ENCODE data around the gene LHFPL3. TPM values are rescaled to one million over a fixed set of nuclear protein-coding genes. Genes with fewer than 3 reads are reported as not detected.

LHFPL3 gene
- total RNA-seq, 2 experiments from 2014 or later = not detected

- no peak for DNase-seq (ENCODE audit: low spot score)
- no peak overlapping the region for H3K4me2 ChIP-seq (ENCODE audit: low read length)
- no peak overlapping the region for H3K27ac ChIP-seq (ENCODE audit: low read depth, low read length, poor library complexity, severe bottlenecking)
- H3K4me1 ChIP-seq (ENCODE audit: insufficient read depth, low read length, poor library complexity, severe bottlenecking) = no peaks in the 10 kb centered on the region
- intact Hi-C loops (cut with micrococcal nuclease; ENCODE audit: unreplicated experiment) = no loop called here
- ChIA-PET POLR2A (interaction anchor here (1.0 kb wide), 1 partner anchor 12 kb away, joined by 3 read pairs; no protein-coding TSS in a partner anchor), CTCF (ENCODE audit: unreplicated experiment) (no interaction called here)
- H3K36me3 ChIP-seq (ENCODE audit: insufficient read depth, low read length) = no peaks in the 10 kb centered on the region
- no peaks in the 10 kb centered on the region for H4K20me1 ChIP-seq (ENCODE audit: insufficient read depth, low read length)
- no peaks in the 10 kb centered on the region for H3K9me3 ChIP-seq (ENCODE audit: low read length)
- H3K9me2 ChIP-seq (ENCODE audit: insufficient read depth, low read length) = no peaks in the 10 kb centered on the region
- no TSS peak for BruUV-seq (replicated peaks)
- no peak overlapping the region for H2AFZ ChIP-seq (ENCODE audit: low read length)
- TF ChIP-seq EZH2phosphoT487 (IDR thresholded peaks at IDR 0.05; ENCODE audit: borderline replicate concordance, low read depth, low read length) = no peak
- TF ChIP-seq CTCF (conservative IDR thresholded peaks at IDR 0.05; ENCODE audit: low read length) = no peak
- no peak overlapping the region for H3K4me3 ChIP-seq (ENCODE audit: low read depth, low read length, poor library complexity, severe bottlenecking)
- no peaks in the 10 kb centered on the region for H3K79me2 ChIP-seq (ENCODE audit: insufficient read depth, low read depth, low read length)
Measured at GRCh38 chr7:104836976-104837375, 508.6 kb downstream of the LHFPL3 start.

- H3K4me3 ChIP-seq (ENCODE audit: low read depth, low read length, poor library complexity, severe bottlenecking) = no peak overlapping the region
- no TSS peak for BruUV-seq (replicated peaks)
- H3K4me1 ChIP-seq (ENCODE audit: insufficient read depth, low read length, poor library complexity, severe bottlenecking) = no peaks in the 10 kb centered on the region
- CTCF ChIA-PET (ENCODE audit: unreplicated experiment) = no interaction called here
- no peaks in the 10 kb centered on the region for H3K9me3 ChIP-seq (ENCODE audit: low read length)
- H3K9me2 ChIP-seq (ENCODE audit: insufficient read depth, low read length) = no peaks in the 10 kb centered on the region
- no peak overlapping the region for H2AFZ ChIP-seq (ENCODE audit: low read length)
- H3K4me2 ChIP-seq (ENCODE audit: low read length) = no peak overlapping the region
- DNase-seq (ENCODE audit: low spot score) = no peak
- H3K36me3 ChIP-seq (ENCODE audit: insufficient read depth, low read length) = no peaks in the 10 kb centered on the region
- TF ChIP-seq EZH2phosphoT487 (IDR thresholded peaks at IDR 0.05; ENCODE audit: borderline replicate concordance, low read depth, low read length) (no peak), CTCF (conservative IDR thresholded peaks at IDR 0.05; ENCODE audit: low read length) (no peak)
- H4K20me1 ChIP-seq (ENCODE audit: insufficient read depth, low read length) = no peaks in the 10 kb centered on the region
- H3K27ac ChIP-seq (ENCODE audit: low read depth, low read length, poor library complexity, severe bottlenecking) = no peak overlapping the region
- intact Hi-C loops (cut with micrococcal nuclease; ENCODE audit: unreplicated experiment) = no loop called here
- POLR2A ChIA-PET = no interaction called here
- H3K79me2 ChIP-seq (ENCODE audit: insufficient read depth, low read depth, low read length) = no peaks in the 10 kb centered on the region
Measured at GRCh38 chr7:104838537-104839299, 510.3 kb downstream of the LHFPL3 start.

DNA sequence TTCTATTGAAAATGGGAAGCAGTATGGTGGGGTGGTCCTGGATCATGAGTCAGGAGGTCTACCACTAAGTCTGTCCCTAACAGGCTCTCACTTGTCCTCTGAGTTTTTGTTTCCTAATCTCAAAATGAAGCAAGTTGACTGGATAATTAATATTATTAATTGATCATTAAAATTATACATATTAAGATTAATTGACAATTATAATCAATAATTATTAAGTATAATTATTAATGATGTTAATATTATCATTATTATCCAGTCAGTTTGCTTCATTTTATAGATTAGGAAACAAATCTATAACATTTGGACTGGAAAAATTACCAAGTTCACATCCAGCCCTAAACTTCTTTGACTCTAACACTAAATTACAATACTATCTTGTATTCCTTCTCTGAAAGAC lies 511.4 kb downstream of the LHFPL3 start:
- no peak for DNase-seq (ENCODE audit: low spot score)
- Histone ChIP-seq H3K9me2 (ENCODE audit: insufficient read depth, low read length) (no peaks in the 10 kb centered on the region), H3K4me2 (ENCODE audit: low read length) (no peak overlapping the region), H3K9me3 (ENCODE audit: low read length) (no peaks in the 10 kb centered on the region), H3K27ac (ENCODE audit: low read depth, low read length, poor library complexity, severe bottlenecking) (no peak overlapping the region), H2AFZ (ENCODE audit: low read length) (no peak overlapping the region), H3K79me2 (ENCODE audit: insufficient read depth, low read depth, low read length) (no peaks in the 10 kb centered on the region), H3K36me3 (ENCODE audit: insufficient read depth, low read length) (no peaks in the 10 kb centered on the region), H4K20me1 (ENCODE audit: insufficient read depth, low read length) (no peaks in the 10 kb centered on the region), H3K4me1 (ENCODE audit: insufficient read depth, low read length, poor library complexity, severe bottlenecking) (no peaks in the 10 kb centered on the region), H3K4me3 (ENCODE audit: low read depth, low read length, poor library complexity, severe bottlenecking) (no peak overlapping the region)
- no TSS peak for BruUV-seq (replicated peaks)
- TF ChIP-seq CTCF (conservative IDR thresholded peaks at IDR 0.05; ENCODE audit: low read length) (no peak), EZH2phosphoT487 (IDR thresholded peaks at IDR 0.05; ENCODE audit: borderline replicate concordance, low read depth, low read length) (no peak)
- intact Hi-C loops (cut with micrococcal nuclease; ENCODE audit: unreplicated experiment) = no loop called here
- ChIA-PET CTCF (ENCODE audit: unreplicated experiment) (no interaction called here), POLR2A (interaction anchor here (1.3 kb wide), 1 partner anchor 18 kb away, joined by 5 read pairs; no protein-coding TSS in a partner anchor)

All from OCI-LY7 (cell line).